Neuron (in vitro differentiated cells): ENCODE data around the gene WNK1.

Source experiments
- H2AFZ ChIP-seq: one replicate; pipeline ENCODE4 v1.6.1; 2013; ENCODE audit warnings: low read depth, mild to moderate bottlenecking, inconsistent platforms, low read length, moderate library complexity
- H3K27me3 ChIP-seq: one replicate; pipeline ENCODE4 v1.6.1; 2013; ENCODE audit warnings: low read length; ENCODE audit not compliant: insufficient read depth
- H3K36me3 ChIP-seq: one replicate; pipeline ENCODE4 v1.6.1; 2013; ENCODE audit warnings: low read length; ENCODE audit not compliant: insufficient read depth
- H3K4me1 ChIP-seq: one replicate; pipeline ENCODE4 v1.6.1; 2013; ENCODE audit warnings: low read length; ENCODE audit not compliant: insufficient read depth
- H3K4me3 ChIP-seq: 2 replicates; pipeline ENCODE4 v1.5.1; 2013; ENCODE audit warnings: mild to moderate bottlenecking, low read length, moderate library complexity
- H3K9me3 ChIP-seq: one replicate; pipeline ENCODE4 v1.6.1; 2013; ENCODE audit warnings: low read length

WNK1 gene

GRCh38 chr12:851343-851742 is 99.0 kb downstream of the WNK1 start:
- Histone ChIP-seq H3K9me3 (peaks cover 2% of the 10 kb centered on the region), H3K27me3 (no peaks in the 10 kb centered on the region), H3K36me3 (peaks cover 3% of the 10 kb centered on the region), H3K4me1 (no peaks in the 10 kb centered on the region), H2AFZ (no peak overlapping the region), H3K4me3 (no peak overlapping the region)

- Histone ChIP-seq H3K9me3 (peaks cover 2% of the 10 kb centered on the region), H3K27me3 (no peaks in the 10 kb centered on the region), H3K4me1 (no peaks in the 10 kb centered on the region)
Measured at GRCh38 chr12:851913-852312, 99.5 kb downstream of the WNK1 start.

GRCh38 chr12:852864-853263 is 100.5 kb downstream of the WNK1 start:
- H2AFZ ChIP-seq: no peak overlapping the region
- H3K4me1 ChIP-seq: no peaks in the 10 kb centered on the region
- H3K36me3 ChIP-seq: peaks cover 11% of the 10 kb centered on the region
- H3K9me3 ChIP-seq: peaks cover 2% of the 10 kb centered on the region
- H3K4me3 ChIP-seq: no peak overlapping the region
- H3K27me3 ChIP-seq: no peaks in the 10 kb centered on the region

More at GRCh38 chr12:851913-852312, 99.5 kb downstream of the WNK1 start:
- Histone ChIP-seq H2AFZ (no peak overlapping the region), H3K36me3 (peaks cover 5% of the 10 kb centered on the region), H3K4me3 (no peak overlapping the region)

GRCh38 chr12:857611-858010 is 105.2 kb downstream of the WNK1 start:
- H3K4me1 ChIP-seq: no peaks in the 10 kb centered on the region
- no peaks in the 10 kb centered on the region for H3K9me3 ChIP-seq
- no peak overlapping the region for H3K4me3 ChIP-seq
- H2AFZ ChIP-seq: no peak overlapping the region
- peaks cover 53% of the 10 kb centered on the region for H3K36me3 ChIP-seq
- no peaks in the 10 kb centered on the region for H3K27me3 ChIP-seq

GRCh38 chr12:862303-862911 is 110.0 kb downstream of the WNK1 start:
- no peak overlapping the region for H2AFZ ChIP-seq
- no peaks in the 10 kb centered on the region for H3K4me1 ChIP-seq
- peaks cover 76% of the 10 kb centered on the region for H3K36me3 ChIP-seq
- no peaks in the 10 kb centered on the region for H3K27me3 ChIP-seq
- H3K4me3 ChIP-seq: no peak overlapping the region
- H3K9me3 ChIP-seq: no peaks in the 10 kb centered on the region

GRCh38 chr12:863285-863684 is 110.9 kb downstream of the WNK1 start:
- Histone ChIP-seq H3K4me3 (no peak overlapping the region), H3K9me3 (no peaks in the 10 kb centered on the region), H3K27me3 (no peaks in the 10 kb centered on the region), H3K4me1 (no peaks in the 10 kb centered on the region), H2AFZ (no peak overlapping the region), H3K36me3 (peaks cover 76% of the 10 kb centered on the region)

- Histone ChIP-seq H3K36me3 (peaks cover 68% of the 10 kb centered on the region), H2AFZ (no peak overlapping the region), H3K27me3 (no peaks in the 10 kb centered on the region), H3K4me1 (no peaks in the 10 kb centered on the region), H3K4me3 (no peak overlapping the region), H3K9me3 (no peaks in the 10 kb centered on the region)
Measured at GRCh38 chr12:865614-866013, 113.2 kb downstream of the WNK1 start.

- H3K27me3 ChIP-seq: no peaks in the 10 kb centered on the region
- H3K9me3 ChIP-seq: no peaks in the 10 kb centered on the region
- peaks cover 63% of the 10 kb centered on the region for H3K36me3 ChIP-seq
Measured at GRCh38 chr12:867905-868304, 115.5 kb downstream of the WNK1 start.

GRCh38 chr12:868722-869121 is 116.3 kb downstream of the WNK1 start:
- Histone ChIP-seq H3K27me3 (no peaks in the 10 kb centered on the region), H3K4me1 (no peaks in the 10 kb centered on the region), H3K4me3 (no peak overlapping the region), H3K9me3 (no peaks in the 10 kb centered on the region), H2AFZ (no peak overlapping the region), H3K36me3 (peaks cover 62% of the 10 kb centered on the region)

More at GRCh38 chr12:867905-868304, 115.5 kb downstream of the WNK1 start:
- Histone ChIP-seq H3K4me1 (no peaks in the 10 kb centered on the region), H3K4me3 (no peak overlapping the region), H2AFZ (no peak overlapping the region)

GRCh38 chr12:870378-870777 is 118.0 kb downstream of the WNK1 start:
- H2AFZ ChIP-seq: no peak overlapping the region

GRCh38 chr12:873954-874353 is 121.6 kb downstream of the WNK1 start:
- Histone ChIP-seq H3K4me1 (no peaks in the 10 kb centered on the region), H3K27me3 (no peaks in the 10 kb centered on the region), H3K4me3 (no peak overlapping the region), H3K36me3 (peaks cover 56% of the 10 kb centered on the region), H2AFZ (no peak overlapping the region), H3K9me3 (no peaks in the 10 kb centered on the region)

More at GRCh38 chr12:870378-870777, 118.0 kb downstream of the WNK1 start:
- Histone ChIP-seq H3K4me1 (no peaks in the 10 kb centered on the region), H3K9me3 (no peaks in the 10 kb centered on the region), H3K4me3 (no peak overlapping the region), H3K27me3 (no peaks in the 10 kb centered on the region), H3K36me3 (peaks cover 62% of the 10 kb centered on the region)

GRCh38 chr12:879641-880040 is 127.3 kb downstream of the WNK1 start:
- H3K4me3 ChIP-seq: no peak overlapping the region
- no peaks in the 10 kb centered on the region for H3K9me3 ChIP-seq
- H2AFZ ChIP-seq: no peak overlapping the region
- no peaks in the 10 kb centered on the region for H3K27me3 ChIP-seq
- H3K36me3 ChIP-seq: peaks cover 79% of the 10 kb centered on the region
- H3K4me1 ChIP-seq: no peaks in the 10 kb centered on the region

GRCh38 chr12:880656-881055 is 128.3 kb downstream of the WNK1 start:
- peaks cover 83% of the 10 kb centered on the region for H3K36me3 ChIP-seq
- no peaks in the 10 kb centered on the region for H3K9me3 ChIP-seq
- H3K4me3 ChIP-seq: no peak overlapping the region
- no peaks in the 10 kb centered on the region for H3K4me1 ChIP-seq
- H3K27me3 ChIP-seq: no peaks in the 10 kb centered on the region
- H2AFZ ChIP-seq: no peak overlapping the region
